ENCODE results near the gene PRR36. TPM values are rescaled to one million over a fixed set of nuclear protein-coding genes. Genes with fewer than 3 reads are reported as not detected.

Gene PRR36
- total RNA-seq, 3 donors from 2014 or later = 0.59 to 2.0 TPM; not detected in 1

DNA sequence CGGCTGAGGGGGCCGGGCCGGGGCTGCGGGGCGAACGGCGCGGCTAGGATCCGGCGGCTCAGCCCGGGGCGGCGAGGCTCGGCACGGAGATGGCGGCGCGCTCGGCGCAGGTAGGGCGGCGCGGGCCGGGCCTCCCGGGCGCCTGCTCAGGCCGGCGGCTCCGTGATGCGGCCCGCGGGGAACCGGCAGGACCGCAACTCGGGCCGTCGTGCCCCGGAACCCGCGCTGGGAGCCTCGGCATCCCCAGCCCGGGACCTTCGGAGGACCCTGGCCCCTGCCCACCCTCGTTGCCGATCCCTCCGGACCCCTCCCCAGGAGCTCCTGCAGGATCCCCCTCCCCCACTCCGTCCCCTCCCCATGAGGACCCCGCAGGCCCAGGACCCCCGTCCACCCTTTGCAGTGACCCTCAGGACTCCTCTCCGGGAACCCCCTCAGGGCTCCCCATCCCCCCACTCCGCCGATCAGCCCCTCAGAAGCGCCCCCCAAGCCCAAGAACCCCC is 43.9 kb downstream of the PRR36 start:
- H3K4me1 ChIP-seq = peaks cover 9 to 18% of the 10 kb centered on the region in 2 donors
- no peaks in the 10 kb centered on the region for H3K36me3 ChIP-seq
- H3K27ac ChIP-seq = peak overlapping the region; percentile 9 to 52
- TF ChIP-seq POLR2AphosphoS5 (IDR thresholded peaks at IDR 0.05) (no peak), CTCF (IDR thresholded peaks at IDR 0.05) (no peak), POLR2A (IDR thresholded peaks at IDR 0.05) (no peak)
- no peaks in the 10 kb centered on the region for H3K27me3 ChIP-seq
- intact Hi-C loops (cut with DNase I; ENCODE audit: low total_unique reads) = no loop called here
- H3K9me3 ChIP-seq = no peaks in the 10 kb centered on the region
- DNase-seq (ENCODE audit: low spot score in 2 of 2) = no peak
- H3K4me3 ChIP-seq = peak overlapping the region; percentile 79 to 87 (median 86)

DNA sequence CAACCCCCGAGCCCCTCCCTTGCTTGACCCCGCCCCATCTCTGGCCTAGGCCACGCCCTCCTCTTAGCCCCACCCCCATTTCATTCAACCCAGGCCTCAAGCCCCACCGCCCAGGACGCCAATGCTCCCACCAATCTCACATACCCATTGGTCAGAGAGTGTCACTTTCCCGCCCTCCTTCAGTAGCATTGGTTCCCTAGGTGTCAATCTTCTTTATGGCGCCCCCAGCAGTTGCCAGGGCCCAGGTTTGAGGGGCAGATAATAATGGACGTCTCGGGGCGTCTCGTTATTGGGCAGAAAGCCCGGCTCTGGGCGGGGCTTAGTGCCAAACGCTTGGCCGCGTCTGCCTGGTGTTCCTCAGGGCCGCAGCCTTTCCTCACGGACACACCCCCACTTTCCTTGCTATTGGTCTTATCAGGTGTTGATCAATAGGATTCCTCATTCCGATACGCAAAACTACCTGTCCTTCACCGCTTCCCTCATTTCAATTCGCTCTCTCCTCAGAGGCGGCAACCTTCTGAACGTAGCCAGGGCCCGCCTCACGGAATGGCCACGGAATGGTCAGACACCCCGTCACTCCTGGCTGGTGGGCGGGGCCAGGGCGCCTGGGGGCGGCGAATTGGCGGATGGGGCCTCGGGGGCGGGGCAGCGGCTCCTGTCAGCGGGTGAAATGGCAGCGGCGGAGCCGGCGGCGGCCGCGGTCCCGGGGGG is 44.5 kb downstream of the PRR36 start, which contains the start of gene EVI5L:
Gene EVI5L (plus strand): TSS at position 658 of the 711 bp plus-strand sequence. CDS start 16,325 bp downstream, outside the sequence.
- intact Hi-C loops (cut with DNase I; ENCODE audit: low total_unique reads) = no loop called here
- TF ChIP-seq POLR2AphosphoS5 (IDR thresholded peaks at IDR 0.05) (peak in 2 of 3 donors; percentile 36 to 55), CTCF (IDR thresholded peaks at IDR 0.05) (no peak)
- Histone ChIP-seq H3K4me3 (peak within 1 kb of the TSS; percentile 79 to 87 (median 86)), H3K9me3 (no peaks in the 10 kb centered on the region), H3K27ac (peak within 1 kb of the TSS; percentile 9 to 52), H3K27me3 (no peaks in the 10 kb centered on the region), H3K4me1 (peaks cover 9 to 18% of the 10 kb centered on the region in 2 donors), H3K36me3 (no peaks in the 10 kb centered on the region)
- DNase-seq (ENCODE audit: low spot score in 2 of 2) = peak; percentile 99

GRCh38 chr19:7829166-7829520 is 45.0 kb downstream of the PRR36 start:
- TF ChIP-seq CTCF (IDR thresholded peaks at IDR 0.05) (no peak), POLR2A (IDR thresholded peaks at IDR 0.05) (no peak), POLR2AphosphoS5 (IDR thresholded peaks at IDR 0.05) (no peak)
- no peak for DNase-seq (ENCODE audit: low spot score in 2 of 2)
- H3K36me3 ChIP-seq = no peaks in the 10 kb centered on the region
- peak overlapping the region in 1 of 2 donors; percentile 10 for H3K27ac ChIP-seq
- intact Hi-C loops (cut with DNase I; ENCODE audit: low total_unique reads) = no loop called here
- peaks cover 9 to 18% of the 10 kb centered on the region in 2 donors for H3K4me1 ChIP-seq
- no peaks in the 10 kb centered on the region for H3K27me3 ChIP-seq
- H3K9me3 ChIP-seq = no peaks in the 10 kb centered on the region
- peak overlapping the region; percentile 79 to 87 (median 86) for H3K4me3 ChIP-seq

DNA sequence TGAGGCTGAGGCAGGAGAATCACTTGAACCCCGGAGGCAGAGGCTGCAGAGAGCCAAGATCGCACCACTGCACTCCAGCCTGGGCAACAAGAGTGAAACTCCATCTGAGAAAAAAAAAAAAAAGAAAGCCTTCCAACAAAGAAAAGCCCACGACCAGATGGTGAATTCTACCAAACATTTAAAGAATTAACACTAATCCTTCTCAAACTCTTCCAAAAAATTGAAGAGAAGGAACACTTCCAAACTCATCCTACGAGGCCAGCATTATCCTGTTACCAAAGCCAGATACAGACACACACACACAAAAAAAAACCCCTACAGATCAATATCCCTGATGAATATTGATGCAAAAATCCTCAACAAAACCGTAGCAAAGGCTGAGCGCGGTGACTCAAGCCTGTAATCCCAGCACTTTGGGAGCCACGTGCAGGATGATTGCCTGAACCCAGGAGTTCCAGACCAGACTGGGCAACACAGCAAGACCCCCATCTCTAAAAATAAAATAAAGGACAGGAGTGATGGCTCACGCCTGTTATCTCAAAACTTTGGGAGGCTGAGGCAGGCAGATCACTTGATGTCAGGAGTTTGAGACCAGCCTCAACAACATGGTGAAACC is 50.4 kb downstream of the PRR36 start:
- no peak for TF ChIP-seq POLR2AphosphoS5 (IDR thresholded peaks at IDR 0.05)
- no peak for TF ChIP-seq CTCF (IDR thresholded peaks at IDR 0.05)
- TF ChIP-seq POLR2A (IDR thresholded peaks at IDR 0.05) = no peak
- H3K27me3 ChIP-seq = no peaks in the 10 kb centered on the region

More for the DNA sequence above, 50.4 kb downstream of the PRR36 start:
- intact Hi-C loops (cut with DNase I; ENCODE audit: low total_unique reads) = no loop called here
- Histone ChIP-seq H3K27ac (no peak overlapping the region), H3K36me3 (no peaks in the 10 kb centered on the region), H3K9me3 (no peaks in the 10 kb centered on the region), H3K4me1 (no peaks in the 10 kb centered on the region), H3K4me3 (no peak overlapping the region)
- no peak for DNase-seq (ENCODE audit: low spot score in 2 of 2)
